Stimulated activated CD4-positive, alpha-beta T cell treated with anti-CD3 and anti-CD28 coated beads, Interleukin-2, amount 100 ng/mL, for 24 hours (primary cell): ENCODE results near the gene GRK2.

Experiments
- DNase-seq, 2 donors: peaks; one replicate each; pipeline ENCODE4 v3.0.0-alpha.2; 2020

GRK2 gene

DNA sequence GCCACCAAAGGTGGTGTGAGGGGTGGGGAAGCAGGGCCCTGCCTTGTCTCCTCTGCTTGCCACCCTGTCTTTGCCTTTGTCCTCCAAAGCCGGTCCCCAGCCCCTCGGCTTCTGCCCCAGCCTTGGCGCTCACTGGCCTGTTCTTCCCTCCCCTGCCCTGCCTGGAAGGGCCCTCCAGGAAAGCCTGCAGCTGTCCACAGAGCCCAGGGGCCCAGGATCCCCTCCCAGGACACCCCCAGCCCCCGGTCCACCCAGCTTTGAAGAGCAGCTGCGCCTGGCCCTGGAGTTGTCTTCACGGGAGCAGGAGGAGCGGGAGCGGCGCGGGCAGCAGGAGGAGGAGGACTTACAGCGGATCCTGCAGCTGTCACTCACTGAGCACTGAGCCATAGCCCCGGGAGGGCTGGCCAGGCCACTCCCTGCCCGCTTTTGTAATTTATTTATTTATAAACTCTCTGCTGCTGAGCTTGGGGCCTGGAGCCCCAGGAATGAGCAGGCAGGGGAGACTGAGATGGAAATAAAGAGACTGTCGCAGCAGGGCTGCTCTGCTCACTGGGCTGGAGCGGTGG lies 35.8 kb downstream of the GRK2 start:
- no peak for DNase-seq

DNA sequence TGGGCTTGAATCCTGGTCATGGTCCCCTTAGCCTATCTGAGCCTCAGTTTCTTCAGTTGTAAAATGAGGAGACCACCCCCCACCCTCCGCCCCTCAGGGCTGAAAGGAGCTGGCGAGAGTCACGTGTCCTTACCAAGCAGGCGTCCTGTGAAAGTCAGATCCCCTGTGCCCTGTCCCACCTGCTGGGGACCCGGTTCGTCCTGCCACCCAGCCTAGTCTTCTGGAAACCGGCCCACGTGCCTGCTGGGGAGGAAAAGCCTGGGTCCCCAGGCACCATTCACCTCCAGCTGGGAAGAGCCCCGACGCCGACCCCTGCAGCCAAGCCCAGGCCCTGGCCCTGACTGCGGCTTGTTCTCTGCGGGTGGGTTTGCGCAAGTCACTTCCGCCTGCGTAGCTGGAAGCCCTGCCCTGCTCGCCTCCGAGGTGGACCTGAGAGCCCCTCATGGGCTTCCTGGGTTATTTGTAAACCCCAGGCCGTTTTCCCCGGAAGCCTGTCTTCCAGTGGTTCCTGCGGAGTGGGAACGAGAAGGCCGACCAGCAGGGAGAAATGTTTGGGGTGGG lies 36.4 kb downstream of the GRK2 start:
- no peak for DNase-seq

DNA sequence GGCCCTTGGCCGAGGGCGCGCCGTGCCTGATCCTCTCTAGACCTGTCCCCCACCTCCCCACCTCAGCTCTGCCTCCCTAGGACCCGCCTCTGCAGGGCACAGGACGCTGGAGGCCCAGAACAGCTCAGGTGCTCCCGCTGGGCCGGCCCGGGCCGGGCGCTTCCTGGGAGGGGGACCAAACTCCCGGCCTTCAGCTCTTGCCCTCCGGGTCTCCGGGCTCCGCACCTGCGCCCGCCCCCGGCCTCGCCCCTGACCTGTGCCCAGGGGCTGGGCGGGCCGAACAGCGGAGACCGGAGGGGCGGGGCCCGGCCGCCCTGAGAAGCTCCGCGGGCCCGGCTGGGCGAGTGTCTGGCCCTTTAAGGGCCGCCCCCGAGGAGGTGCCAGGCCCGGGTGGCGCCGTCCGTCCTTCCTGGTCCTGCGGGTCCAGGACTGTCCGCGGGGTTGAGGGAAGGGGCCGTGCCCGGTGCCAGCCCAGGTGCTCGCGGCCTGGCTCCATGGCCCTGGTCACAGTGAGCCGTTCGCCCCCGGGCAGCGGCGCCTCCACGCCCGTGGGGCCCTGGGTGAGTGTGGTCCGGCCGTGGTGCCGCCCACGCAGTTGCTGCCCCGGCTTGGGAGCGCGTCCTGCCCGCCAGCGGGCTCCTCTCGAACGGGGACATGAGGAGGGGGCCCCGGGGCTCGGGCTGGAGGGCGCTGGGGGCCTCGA lies 37.0 kb downstream of the GRK2 start, which contains the start of gene SSH3:
TSS of gene SSH3 (plus strand) at position 399 of the 703 bp plus-strand sequence. CDS start at position 495, 96 bp downstream.
- DNase-seq: peak in 1 of 2 donors; percentile 61

DNA sequence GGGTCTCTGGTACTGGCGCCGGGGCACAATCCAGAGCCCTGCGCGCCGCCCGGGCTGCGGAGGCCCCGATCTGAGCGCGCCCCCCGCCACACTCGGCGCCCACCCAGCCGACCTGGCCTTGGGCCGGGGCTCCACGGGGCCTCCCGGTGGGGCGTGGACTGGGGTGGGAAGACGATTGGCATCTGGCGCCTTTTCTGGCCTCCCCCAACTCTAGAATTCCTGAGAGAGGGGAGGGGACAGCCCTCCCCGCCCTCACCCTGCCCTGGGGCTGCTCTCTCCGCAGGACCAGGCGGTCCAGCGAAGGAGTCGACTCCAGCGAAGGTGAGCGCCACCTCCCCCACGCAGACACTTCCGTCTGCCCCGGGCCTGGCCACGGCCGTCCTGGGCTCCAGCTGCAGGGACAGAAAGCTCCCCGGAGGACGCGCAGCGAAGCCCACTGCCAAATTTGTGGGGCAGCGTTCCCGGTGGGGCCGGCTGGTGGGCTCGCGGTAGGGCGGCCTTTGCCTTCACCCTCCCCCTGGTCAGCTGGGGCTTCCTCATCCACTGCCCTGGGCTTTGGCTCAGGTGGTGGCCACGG lies 37.6 kb downstream of the GRK2 start:
- peak in 1 of 2 donors; percentile 33 for DNase-seq

DNA sequence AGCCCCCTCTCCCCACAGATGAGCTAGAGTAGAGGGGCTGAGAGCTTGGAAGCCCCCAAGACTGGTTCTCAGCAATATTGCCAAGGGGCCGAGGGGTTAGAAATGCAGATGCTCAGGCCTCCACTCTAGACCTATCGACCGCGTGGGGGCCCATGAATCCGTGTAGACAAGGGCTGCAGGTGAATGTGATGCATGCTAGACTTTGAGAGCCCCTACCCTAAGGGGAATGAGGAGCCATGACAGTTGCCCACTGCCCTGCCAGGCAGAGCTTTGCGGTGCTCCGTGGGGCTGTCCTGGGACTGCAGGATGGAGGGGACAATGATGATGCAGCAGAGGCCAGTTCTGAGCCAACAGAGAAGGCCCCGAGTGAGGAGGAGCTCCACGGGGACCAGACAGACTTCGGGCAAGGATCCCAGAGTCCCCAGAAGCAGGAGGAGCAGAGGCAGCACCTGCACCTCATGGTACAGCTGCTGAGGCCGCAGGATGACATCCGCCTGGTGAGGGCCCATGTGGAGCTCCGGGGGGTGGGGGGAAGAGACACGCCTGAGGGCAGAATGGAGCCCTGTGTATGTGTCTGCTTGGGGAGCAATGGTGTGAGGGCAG lies 38.3 kb downstream of the GRK2 start:
- DNase-seq: no peak

DNA sequence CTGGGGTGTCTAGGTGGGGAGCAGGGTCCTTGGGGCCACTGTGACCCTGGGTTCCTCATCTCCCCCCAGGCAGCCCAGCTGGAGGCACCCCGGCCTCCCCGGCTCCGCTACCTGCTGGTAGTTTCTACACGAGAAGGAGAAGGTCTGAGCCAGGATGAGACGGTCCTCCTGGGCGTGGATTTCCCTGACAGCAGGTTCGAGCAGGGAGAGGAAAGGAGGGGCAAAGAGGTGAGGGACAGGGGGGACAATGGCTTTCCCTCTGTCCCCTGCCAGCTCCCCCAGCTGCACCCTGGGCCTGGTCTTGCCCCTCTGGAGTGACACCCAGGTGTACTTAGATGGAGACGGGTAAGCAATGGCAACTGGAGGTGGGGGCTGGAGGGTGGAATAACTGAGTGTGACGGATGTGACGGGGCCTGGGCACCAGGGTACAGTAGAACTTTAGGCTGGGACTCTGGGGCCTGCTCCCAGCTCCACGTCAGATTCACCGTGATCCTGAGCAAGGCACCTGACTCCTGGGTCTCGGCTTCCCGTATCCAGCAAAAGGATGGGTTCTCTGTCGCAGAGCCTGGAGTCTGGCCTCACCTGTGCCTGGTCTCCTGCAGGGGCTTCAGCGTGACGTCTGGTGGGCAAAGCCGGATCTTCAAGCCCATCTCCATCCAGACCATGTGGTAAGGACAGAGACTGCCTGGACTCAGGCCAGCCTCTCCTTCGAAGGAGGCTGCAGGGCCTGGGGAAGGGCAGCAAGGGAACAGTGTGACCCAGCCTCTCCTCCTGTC lies 40.7 kb downstream of the GRK2 start:
- DNase-seq: no peak

DNA sequence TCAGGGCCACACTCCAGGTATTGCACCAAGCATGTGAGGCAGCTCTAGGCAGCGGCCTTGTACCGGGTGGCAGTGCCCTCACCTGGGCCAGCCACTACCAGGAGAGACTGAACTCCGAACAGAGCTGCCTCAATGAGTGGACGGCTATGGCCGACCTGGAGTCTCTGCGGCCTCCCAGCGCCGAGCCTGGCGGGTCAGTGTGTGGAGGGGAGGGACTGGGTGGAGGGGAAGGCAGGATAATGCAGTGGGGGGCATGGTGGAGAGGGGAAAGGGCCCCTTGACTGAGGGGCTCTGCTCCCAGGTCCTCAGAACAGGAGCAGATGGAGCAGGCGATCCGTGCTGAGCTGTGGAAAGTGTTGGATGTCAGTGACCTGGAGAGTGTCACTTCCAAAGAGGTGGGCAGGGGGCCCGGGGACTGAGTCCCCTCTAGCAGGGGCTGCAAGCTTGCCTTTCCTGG lies 41.3 kb downstream of the GRK2 start:
- no peak for DNase-seq

DNA sequence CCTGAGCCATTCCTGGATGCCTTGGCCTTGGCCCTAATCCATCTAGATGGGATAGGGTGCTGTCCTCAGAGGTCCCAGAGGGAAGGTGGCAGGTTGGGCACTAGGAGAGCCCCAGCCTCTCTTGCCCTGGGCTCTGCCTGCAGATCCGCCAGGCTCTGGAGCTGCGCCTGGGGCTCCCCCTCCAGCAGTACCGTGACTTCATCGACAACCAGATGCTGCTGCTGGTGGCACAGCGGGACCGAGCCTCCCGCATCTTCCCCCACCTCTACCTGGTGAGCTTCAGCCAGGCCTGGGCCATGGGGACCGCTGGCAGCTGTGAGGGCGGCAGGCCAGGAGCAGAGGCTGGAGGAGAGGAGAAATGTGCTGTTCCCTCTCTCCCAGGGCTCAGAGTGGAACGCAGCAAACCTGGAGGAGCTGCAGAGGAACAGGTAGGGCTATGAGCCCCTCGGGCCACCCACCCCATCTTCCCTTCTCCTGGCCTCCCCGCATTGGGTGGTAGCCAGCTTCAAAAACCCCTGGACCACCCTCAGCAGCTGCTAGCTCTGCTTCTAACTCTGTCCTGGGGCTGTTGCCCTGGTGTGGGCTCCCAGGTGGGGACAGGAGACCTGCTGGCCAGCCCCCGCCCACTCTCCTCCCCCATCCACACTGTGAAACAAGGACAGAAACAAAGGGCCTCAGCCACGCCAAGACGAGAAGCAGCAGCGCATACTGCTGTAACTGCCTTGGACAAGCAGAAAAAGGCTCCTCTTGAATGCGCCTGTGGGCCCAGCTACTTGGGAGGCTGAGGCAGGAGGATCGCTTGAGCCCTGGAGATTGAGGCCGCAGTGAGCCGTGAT lies 42.0 kb downstream of the GRK2 start:
- DNase-seq: no peak

DNA sequence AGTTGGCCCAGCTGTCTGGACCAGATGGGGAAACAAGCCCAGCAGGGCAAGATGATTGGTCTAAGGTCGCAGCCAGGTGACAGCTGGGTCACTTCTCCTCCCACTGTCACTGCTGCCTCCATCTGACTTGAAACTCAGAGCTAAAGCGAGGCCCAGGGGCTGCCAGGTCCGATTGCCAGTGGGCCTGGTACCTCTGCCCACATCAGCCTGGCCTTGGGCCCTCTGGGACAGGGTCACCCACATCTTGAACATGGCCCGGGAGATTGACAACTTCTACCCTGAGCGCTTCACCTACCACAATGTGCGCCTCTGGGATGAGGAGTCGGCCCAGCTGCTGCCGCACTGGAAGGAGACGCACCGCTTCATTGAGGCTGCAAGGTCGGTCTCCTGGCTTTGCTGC lies 42.9 kb downstream of the GRK2 start:
- peak in 1 of 2 donors; percentile 16 for DNase-seq

DNA sequence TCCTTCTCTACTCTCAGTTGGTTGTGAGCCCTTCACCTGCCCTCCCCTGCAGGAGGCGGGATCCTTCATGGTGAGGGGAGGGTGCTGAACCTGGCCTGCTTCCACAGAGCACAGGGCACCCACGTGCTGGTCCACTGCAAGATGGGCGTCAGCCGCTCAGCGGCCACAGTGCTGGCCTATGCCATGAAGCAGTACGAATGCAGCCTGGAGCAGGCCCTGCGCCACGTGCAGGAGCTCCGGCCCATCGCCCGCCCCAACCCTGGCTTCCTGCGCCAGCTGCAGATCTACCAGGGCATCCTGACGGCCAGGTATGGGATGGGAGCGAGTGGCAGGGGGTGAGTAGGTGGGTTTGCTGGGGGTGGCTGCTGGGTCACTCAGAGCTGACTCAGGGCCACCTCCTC lies 43.4 kb downstream of the GRK2 start:
- DNase-seq: peak in 1 of 2 donors; percentile 15

DNA sequence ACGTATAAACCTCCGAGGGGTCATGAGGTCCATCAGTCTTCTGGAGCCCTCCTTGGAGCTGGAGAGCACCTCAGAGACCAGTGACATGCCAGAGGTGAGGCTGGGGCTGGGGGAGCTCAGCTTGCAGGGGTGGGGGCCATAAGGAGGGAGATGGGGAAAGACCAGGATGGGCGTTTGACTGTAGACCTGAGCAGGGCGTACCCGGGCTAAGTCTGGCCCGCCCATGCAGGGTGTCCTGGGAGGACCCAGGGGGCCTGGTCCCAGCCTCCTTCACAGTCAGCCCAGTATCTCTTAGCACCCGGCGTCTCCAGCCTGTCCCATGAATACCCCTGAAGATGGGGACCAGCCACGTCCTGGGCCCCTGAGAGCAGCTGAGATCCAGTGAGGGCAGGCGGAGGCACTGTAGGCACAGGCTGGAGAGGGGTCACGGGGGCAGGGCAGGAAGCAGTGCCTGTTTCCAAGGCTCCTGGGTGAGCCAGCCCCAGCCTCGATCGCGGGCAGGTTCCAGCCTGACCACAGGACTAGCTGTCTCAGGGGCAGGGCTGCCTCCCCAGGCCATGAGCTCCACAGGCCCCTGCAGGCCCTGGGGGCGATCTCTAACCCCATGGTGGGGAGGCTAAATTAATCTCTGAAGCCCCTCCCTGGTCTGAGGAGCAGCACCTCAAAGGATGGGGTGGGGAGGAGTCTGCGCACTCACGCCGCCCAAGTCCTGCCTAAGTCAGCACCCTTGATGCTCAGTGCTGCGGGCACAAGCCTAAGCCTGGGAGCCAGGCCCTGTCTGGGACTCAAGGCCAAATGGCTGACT lies 44.2 kb downstream of the GRK2 start:
- DNase-seq: peak in 1 of 2 donors; percentile 15

DNA sequence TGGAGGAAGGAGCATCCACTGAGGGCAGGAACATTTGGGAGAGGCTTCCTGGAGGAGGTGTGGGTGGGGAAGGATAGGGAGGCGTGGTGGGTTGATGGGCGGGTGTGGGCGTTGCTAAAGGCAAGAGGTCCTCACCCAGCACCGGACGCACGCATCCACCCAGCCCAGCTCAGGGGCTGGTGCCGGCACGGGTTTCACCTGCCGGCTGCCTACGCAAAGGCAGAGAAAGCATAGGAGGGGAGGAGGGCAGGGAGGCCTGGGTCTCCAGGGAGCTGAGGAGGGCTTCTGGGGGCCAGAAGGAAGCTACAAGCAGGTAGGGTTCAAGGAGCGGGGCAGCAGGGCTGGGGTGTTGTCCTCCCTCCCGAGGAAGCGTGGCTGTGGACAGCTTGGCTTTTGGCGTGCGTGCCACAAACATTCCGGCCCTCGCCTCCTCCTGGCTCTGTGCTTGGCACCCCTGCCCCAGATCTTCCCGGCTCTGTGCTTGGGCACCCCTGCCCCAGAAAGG lies 44.8 kb downstream of the GRK2 start:
- no peak for DNase-seq

DNA sequence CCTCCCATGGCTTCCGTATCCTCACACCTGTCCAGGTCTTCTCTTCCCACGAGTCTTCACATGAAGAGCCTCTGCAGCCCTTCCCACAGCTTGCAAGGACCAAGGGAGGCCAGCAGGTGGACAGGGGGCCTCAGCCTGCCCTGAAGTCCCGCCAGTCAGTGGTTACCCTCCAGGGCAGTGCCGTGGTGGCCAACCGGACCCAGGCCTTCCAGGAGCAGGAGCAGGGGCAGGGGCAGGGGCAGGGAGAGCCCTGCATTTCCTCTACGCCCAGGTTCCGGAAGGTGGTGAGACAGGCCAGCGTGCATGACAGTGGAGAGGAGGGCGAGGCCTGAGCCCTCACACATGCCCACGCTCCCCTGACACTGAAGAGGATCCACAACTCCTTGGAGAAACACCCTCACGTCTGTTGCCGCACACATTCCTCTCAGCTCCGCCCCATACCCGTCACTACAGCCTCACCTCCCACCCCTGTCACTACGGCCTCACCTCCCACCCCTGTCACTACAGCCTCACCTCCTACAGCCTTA lies 45.3 kb downstream of the GRK2 start:
- DNase-seq: no peak

DNA sequence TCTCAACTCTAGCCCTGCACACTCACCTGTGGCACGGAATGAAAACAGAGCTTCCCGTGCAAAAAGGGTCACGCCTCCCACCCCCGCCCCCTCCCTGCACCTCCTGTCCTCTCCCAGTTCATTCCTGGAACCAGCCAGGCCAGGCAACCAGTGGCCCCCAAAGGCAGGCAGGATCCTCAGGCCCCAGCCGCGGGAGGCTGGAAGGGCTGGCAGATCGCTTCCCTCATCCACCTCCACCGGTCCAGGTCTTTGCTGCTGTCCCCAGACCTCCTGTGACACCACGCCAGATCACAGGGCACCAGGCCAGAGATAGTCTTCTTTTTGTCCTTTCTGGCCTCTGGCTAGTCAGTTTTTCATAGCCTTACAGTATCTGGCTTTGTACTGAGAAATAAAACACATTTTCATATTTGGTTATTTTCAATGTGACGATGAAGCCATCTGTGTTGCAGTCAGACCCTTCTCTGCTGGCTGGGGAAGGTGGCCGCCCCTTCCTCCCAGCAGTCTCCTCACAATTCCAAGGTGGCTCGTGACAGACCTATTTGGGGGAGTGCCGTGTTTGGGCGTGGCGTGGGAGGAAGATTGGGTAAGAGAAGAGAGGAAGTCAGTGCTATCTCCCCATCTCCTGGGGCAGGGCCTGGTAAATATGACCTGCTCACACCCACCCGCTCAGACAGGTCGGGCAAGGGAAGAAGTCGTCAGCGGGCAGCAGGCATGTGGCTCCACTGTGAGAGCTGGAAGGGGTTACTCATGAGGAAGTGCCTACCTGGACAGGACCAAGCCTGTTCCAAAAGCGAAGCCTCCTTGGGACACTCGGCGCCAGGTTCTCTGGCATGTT lies 46.1 kb downstream of the GRK2 start:
- peak in 1 of 2 donors; percentile 39 for DNase-seq

DNA sequence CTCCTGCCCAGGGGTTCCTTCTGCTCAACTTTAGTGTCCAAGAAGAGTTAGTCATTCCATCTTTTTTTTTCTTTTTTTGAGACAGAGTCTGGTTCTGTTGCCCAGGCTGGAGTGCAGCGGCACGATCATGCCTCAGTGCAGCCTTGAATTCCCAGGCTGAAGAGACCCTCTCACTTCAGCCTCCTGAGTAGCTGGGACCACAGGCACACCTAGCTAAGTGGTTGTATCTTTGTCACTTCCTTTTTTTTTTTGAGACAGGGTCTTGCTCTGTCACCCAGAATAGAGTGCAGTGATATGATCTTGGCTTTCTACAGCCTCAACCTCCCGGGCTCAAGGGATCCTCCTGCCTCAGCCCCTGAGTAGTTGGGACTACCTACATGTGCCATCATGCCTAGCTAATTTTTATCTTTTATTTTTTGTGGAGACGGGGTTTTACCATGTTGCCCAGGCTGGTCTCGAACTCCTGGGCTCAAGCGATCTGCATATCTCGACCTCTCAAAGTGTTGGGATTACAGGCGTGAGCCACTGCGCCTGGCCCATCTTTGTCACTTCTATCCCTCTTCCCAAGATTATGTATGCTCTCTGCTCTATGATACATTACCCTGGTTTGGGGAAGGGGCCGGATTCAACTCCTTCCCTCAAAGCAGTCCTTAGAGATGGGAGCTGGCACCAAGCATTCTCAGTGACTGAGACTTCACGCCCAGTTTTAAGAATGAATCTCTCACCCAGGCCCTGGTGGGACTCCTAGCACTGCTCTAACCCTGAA lies 47.0 kb downstream of the GRK2 start:
- DNase-seq: no peak

DNA sequence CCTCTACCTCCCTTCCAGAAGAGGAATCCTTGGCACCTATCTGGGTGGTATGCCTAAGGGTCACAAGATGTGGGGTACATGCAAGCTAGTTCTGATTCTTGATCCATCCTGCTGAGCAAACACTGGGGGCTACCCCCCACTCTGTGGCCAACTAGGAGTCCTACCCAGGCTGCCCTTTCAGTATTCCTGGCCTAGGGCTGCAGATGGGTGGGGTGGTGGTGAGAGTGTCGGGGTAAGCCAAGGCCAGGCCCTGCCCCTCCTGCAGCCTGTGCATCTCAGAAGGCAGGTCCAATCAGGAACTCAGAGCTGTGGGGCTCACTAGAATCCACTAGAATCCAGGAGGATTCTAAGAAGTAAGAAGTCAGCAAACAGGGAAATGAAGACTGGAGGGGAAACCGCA lies 47.9 kb downstream of the GRK2 start:
- DNase-seq: no peak

DNA sequence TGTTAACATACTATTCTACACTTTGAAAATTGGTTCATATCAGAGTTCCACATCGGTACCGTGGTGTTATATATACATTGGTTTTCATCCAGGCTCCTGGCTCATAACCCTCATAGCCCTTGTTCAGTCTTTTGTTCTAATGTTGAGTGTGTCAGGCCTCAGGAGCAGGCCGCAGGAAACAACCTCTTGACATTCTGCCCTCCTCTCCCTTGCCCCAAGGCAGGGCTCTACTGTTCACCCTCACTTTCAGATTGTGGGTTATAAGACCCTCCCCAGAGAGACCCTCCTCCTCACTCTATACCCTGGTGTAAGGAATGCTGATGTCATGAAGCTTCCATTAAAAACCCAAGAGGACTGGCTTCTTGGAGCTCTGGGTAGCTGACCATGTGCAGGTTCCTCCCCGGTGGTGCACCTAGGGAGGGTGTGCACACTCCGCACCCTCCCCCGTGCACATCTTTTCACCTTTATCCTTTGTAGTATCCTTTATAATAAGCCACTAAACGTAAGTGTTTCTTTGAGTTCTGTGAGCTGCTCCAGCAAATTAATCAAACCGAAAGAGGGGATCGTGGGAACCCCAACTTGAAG lies 49.1 kb downstream of the GRK2 start:
- no peak for DNase-seq

DNA sequence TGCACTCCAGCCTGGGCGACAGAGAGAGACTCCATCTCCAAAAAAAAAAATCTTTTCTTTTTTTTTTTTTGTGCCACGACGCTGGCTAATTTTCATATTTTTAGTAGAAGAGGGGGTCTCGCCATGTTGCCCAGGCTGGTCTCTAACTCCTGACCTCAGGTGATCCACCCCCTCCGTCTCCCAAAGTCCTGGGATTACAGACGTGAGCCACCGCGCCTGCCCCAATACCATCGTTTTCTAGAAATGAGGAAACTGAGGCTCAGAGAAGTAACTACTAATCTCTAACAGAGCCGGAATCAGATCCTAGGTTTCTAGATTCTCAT lies 50.6 kb downstream of the GRK2 start:
- DNase-seq: no peak
